Measurements from ENCODE around the gene SPATA31D3.
"Not testable (repeated sequence)": the region's sequence is repeated elsewhere in the genome, so short reads cannot be mapped to it uniquely, and the experiment has no call there.

SPATA31D3 gene

GRCh38 chr9:81943393-81943792 is at the start of gene SPATA31D3:
TSS of gene SPATA31D3 (plus strand) at chr9:81943500. CDS start at chr9:81943586, 86 bp downstream.
- DNase-seq: not testable (repeated sequence)

GRCh38 chr9:81893929-81894328 is 49.4 kb upstream of the SPATA31D3 start:
- no peak for DNase-seq

DNA sequence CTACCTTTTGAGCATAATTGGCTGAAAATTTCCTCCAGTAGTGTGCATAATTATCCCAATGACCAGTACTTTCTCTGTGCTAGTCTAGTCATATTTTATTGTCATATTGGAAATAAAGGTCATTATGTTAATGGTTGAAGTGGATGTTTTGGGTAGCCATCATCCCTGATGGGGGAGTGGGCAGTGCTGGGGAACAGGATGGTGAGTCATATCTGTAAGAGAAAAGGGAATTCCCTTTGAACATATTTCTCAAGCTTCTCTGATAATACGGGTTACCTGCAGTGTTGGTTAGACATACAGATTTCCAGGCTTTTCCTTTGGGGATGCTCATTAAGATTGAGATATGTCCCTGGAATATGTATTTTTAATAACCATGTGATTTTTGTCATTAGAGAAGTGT is 48.4 kb upstream of the SPATA31D3 start:
- DNase-seq: no peak

GRCh38 chr9:81896070-81896469 is 47.2 kb upstream of the SPATA31D3 start:
- no peak for DNase-seq

DNA sequence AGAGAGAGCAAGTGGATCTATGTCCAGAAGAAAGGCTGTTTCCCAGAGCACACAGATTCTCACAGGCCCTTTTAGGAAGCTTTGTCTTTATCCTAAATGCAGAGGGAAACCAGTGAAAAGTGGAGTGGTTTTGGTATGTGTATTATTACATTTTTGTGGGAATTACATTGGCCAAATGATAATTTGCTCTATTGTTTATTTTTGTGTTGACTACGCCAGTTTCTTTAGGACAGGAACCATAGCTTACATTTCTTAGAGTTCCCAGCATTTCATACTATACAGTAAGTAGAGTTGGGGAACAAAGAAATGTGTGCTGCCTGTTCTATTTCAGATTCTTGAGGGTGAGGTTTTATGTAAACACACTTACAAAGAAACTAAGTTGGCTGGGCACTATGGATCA is 44.4 kb upstream of the SPATA31D3 start:
- DNase-seq: no peak

DNA sequence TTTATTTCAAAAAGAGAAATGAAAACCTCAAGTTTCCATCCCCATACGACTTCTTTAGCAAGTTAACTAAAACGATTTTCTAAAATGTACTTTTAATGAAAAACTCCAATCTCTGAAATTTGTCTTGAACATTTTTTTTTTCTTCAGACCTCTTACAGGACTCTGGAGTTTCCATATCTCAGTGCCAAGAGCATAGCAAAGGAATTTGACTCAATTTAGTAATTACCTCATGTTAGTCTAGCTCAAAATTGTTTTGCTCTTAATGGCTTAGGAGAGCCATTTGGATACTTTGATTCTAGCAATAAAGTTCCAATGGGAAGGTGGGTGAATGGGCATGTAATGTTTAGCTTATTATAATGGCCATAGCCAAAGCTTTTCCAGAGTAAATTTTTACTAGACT is 41.1 kb upstream of the SPATA31D3 start:
- no peak for DNase-seq

DNA sequence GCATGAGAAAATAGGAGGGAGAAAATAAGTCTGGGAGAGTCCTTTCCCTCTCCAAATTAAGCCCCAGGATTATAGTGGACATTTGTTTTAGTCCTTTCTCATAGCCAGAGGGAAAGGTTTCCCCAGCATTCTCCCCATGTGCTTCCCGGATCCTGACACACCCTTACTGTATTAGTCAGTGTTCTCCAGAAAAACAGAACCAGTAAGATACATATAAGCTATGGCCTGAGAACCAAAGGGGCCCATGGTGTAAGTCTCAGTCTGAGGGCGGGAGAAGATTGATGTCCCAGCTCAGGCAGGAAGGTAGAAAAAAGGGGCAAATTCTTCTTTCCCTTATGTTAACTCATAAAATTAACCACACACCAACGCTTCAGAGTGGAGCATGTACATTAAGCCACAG is 40.7 kb upstream of the SPATA31D3 start:
- no peak for DNase-seq

- DNase-seq: no peak
Measured at GRCh38 chr9:81906671-81907070, 36.6 kb upstream of the SPATA31D3 start.

DNA sequence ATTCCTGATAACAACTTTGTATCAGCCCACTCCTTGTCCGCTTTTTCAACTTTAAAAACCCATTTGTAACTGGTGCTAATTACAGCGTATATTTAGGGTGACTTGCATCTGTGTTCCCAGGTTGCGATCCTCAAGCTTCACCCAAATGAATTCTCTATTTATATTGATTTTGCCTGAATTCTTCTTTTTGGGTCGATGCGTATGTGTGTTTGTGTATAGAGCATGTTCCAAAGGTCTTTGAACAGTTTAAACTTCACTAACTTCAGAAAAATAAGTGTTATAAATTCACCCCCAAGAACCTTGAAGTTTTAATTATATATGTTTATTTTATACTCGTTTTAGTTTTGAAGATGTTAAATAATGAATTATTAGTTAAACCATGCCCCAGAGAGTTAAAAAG is 31.2 kb upstream of the SPATA31D3 start:
- DNase-seq: no peak

DNA sequence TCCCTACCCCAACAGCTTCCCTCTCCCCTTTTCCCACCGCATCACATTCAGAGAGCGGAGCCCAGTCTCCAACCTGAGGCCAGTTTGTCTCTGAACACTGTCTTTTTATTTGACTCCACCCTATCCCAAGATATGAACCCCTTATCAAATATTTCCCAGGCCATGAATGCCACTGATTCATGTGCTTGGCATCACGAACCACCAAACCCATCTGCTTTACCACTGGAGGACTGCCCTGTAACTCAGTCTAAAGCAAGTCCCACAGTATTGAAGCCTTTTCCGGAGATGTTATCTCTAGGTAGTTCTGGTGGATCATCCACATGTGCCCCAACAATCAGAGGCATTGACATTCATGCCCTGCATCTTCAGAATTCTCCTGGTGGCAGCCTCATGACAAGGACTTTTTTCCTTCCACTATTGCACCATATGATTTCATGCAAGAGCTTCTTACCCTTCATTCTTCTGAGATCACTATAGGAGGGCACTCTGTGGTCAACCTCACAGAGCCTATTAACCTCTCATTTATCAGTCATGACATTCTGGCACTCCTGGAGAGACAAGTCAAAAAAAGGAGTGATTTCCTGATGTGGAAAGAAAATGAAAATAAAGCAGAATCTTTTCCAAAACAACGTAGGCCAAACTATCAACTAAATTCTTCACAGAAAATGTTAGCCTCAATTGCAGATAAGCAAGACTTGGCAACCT is 27.3 kb upstream of the SPATA31D3 start:
- DNase-seq: no peak

- DNase-seq: not testable (repeated sequence)
Measured at GRCh38 chr9:81918507-81918906, 24.8 kb upstream of the SPATA31D3 start.

- DNase-seq: not testable (repeated sequence)
Measured at GRCh38 chr9:81928305-81928704, 15.0 kb upstream of the SPATA31D3 start, which contains the start of gene SPATA31D4. TSS of gene SPATA31D4 (plus strand) at chr9:81928428. CDS start at chr9:81928514, 86 bp downstream.

DNA sequence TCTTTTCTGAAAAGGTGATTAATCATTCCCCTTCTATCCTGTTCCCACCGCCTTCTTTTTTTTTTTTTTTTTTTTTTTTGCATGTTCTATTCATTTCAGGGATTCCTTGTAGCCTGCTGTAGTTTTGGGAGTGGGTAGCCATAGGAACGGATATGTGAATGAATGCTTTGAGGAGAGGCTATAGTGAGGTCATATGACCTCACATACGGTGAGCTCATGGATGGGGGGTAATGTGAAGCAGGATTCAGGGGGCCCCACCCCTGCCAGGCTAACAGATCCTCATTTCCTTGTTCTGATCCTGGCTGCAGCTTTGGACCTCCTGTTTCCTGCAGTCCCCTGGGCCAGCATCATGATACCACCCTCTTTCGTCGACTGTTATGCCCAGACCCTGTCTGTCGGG is 13.2 kb upstream of the SPATA31D3 start:
- not testable (repeated sequence) for DNase-seq

GRCh38 chr9:81933547-81933946 is 9.8 kb upstream of the SPATA31D3 start:
- not testable (repeated sequence) for DNase-seq

DNA sequence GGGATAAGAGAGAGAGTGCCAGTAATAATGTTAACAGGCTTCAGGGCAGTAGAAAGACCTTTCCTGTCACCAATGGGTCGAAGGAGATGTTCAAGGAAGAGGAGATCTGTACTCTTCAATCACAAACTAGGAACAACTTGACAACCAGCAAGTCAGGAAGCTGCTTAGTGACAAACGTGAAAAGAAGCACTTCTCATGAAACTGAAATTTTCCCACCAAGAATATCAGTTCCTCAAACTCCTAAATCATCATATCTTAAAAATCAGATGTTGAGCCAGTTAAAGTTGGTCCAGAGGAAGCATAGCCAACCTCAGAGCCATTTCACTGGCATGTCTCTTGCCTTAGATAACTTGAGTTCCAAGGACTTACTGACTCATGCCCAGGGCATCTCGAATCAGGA is 5.3 kb downstream of the SPATA31D3 start:
- DNase-seq: not testable (repeated sequence)

DNA sequence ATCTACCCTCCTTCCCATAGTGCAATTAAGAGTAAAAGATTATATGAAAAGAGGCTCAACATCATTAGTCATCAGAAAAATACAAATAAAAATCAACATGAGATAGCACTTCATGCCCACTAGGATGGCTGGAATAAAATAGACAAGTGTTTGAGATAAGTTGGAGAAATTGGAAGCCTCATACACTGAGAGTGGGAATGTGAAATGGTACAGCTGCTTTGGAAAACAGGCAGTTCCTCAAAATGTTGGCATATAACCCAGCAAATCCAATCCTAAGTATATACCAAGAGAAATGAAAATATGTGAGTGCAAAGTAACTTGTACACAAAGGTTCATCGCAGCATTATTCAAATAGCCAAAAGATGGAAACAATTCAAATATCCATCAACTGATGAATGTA is 9.8 kb downstream of the SPATA31D3 start:
- no peak for DNase-seq

GRCh38 chr9:81955625-81956024 is 12.3 kb downstream of the SPATA31D3 start:
- no peak for DNase-seq

- DNase-seq: no peak
Measured at GRCh38 chr9:81964218-81965171, 21.2 kb downstream of the SPATA31D3 start.

GRCh38 chr9:81968026-81968425 is 24.7 kb downstream of the SPATA31D3 start:
- no peak for DNase-seq

GRCh38 chr9:81969971-81970370 is 26.7 kb downstream of the SPATA31D3 start:
- DNase-seq: no peak

- no peak for DNase-seq
Measured at GRCh38 chr9:81971727-81972126, 28.4 kb downstream of the SPATA31D3 start.

DNA sequence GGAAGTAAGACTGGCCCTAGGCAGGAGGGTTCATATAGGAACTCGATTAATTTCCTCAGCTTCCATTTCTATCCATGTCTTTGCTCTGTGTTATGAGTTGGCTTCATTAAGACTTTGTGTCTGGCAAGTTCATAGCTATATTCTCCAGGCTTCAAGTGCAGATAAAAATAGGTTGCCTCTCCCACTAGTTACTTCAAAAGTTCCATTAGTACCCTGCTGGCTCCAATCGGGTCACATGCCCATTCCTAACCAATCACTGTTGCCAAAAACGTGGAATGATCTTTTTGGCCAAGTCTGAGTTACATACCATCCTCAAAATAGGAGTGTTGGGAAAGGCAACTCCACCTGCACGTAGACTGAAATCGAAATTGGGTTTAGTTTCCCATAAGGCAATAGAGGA is 31.5 kb downstream of the SPATA31D3 start:
- no peak for DNase-seq

GRCh38 chr9:81976351-81976750 is 33.1 kb downstream of the SPATA31D3 start:
- DNase-seq: no peak

DNA sequence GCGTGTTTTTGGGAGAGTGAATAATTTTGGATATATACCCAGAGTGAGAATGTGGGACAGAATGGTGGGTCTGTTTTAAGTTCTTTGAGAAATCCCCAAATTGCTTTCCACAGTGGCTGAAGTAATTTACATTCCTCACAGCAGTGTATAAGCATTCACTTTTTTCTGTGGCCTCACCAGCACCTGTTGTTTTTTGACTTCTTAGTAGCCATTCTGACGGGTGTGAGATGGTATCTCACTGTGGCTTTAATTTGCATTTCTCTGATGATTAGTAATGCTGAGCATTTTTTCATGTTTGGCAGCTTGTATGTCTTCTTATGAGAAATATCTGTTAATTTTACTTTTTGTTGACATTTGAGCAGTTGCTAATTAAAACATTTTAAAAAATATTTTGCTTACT is 35.9 kb downstream of the SPATA31D3 start:
- DNase-seq: no peak

Data from activated CD4-positive, alpha-beta T cell treated with anti-CD3 and anti-CD28 coated beads, Interleukin-2, amount 50 U/mL, for 48 hours (primary cell).